ENCODE data around the gene PLXNA3. TPM values are rescaled to one million over a fixed set of nuclear protein-coding genes. Genes with fewer than 3 reads are reported as not detected.

Gene PLXNA3
- total RNA-seq, 1 donor from 2014 or later: 49.0 TPM

- ATAC-seq: no peak
- Histone ChIP-seq H3K4me3 (no peak overlapping the region), H3K27me3 (no peaks in the 10 kb centered on the region), H3K36me3 (peaks cover 5% of the 10 kb centered on the region), H3K4me1 (no peaks in the 10 kb centered on the region), H3K27ac (no peak overlapping the region), H3K9me3 (no peaks in the 10 kb centered on the region)
- DNase-seq: no peak
- TF ChIP-seq, protein P1, sequence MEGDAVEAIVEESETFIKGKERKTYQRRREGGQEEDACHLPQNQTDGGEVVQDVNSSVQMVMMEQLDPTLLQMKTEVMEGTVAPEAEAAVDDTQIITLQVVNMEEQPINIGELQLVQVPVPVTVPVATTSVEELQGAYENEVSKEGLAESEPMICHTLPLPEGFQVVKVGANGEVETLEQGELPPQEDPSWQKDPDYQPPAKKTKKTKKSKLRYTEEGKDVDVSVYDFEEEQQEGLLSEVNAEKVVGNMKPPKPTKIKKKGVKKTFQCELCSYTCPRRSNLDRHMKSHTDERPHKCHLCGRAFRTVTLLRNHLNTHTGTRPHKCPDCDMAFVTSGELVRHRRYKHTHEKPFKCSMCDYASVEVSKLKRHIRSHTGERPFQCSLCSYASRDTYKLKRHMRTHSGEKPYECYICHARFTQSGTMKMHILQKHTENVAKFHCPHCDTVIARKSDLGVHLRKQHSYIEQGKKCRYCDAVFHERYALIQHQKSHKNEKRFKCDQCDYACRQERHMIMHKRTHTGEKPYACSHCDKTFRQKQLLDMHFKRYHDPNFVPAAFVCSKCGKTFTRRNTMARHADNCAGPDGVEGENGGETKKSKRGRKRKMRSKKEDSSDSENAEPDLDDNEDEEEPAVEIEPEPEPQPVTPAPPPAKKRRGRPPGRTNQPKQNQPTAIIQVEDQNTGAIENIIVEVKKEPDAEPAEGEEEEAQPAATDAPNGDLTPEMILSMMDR (IDR thresholded peaks at IDR 0.05): no peak
- intact Hi-C loops (cut with DNase I): no loop called here
Measured at GRCh38 chrX:154467556-154467955, 9.5 kb downstream of the PLXNA3 start.

DNA sequence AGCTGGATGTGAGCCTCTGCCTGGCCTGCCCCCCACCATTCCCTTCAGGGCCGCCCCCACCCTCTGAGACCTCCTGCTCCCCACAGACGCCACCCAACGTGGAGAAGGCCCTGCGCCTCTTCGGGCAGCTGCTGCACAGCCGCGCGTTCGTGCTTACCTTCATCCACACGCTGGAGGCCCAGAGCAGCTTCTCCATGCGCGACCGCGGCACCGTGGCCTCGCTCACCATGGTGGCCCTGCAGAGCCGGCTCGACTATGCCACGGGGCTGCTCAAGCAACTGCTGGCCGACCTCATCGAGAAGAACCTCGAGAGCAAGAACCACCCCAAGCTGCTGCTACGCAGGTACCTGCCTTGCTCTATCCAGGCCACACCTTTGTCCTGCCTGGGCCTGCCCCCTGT is 10.1 kb downstream of the PLXNA3 start:
- ATAC-seq: no peak
- Histone ChIP-seq H3K27ac (no peak overlapping the region), H3K4me1 (no peaks in the 10 kb centered on the region), H3K4me3 (no peak overlapping the region), H3K36me3 (peaks cover 5% of the 10 kb centered on the region), H3K27me3 (no peaks in the 10 kb centered on the region), H3K9me3 (no peaks in the 10 kb centered on the region)
- intact Hi-C loops (cut with DNase I): no loop called here
- DNase-seq: no peak
- TF ChIP-seq, protein P1 (IDR thresholded peaks at IDR 0.05): no peak

DNA sequence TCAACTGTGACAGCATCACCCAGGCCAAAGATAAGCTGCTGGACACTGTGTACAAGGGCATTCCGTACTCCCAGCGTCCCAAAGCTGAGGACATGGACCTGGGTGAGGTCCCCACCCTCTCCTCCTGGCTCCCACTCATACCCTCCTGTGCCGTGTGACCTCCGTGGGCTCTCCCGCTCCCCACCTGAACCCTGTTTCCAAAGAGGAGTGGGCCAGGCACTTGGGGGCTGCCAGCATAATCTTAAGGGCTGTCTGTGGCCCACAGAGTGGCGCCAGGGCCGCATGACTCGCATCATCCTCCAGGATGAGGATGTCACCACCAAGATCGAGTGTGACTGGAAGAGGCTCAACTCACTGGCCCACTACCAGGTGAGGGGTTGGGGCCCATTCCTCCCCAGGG is 11.0 kb downstream of the PLXNA3 start:
- Histone ChIP-seq H3K27me3 (no peaks in the 10 kb centered on the region), H3K9me3 (no peaks in the 10 kb centered on the region), H3K27ac (no peak overlapping the region), H3K4me3 (no peak overlapping the region), H3K36me3 (peaks cover 5% of the 10 kb centered on the region), H3K4me1 (no peaks in the 10 kb centered on the region)
- TF ChIP-seq, protein P1 (IDR thresholded peaks at IDR 0.05): no peak
- DNase-seq (no peak), ATAC-seq (no peak)
- intact Hi-C loops (cut with DNase I): no loop called here

DNA sequence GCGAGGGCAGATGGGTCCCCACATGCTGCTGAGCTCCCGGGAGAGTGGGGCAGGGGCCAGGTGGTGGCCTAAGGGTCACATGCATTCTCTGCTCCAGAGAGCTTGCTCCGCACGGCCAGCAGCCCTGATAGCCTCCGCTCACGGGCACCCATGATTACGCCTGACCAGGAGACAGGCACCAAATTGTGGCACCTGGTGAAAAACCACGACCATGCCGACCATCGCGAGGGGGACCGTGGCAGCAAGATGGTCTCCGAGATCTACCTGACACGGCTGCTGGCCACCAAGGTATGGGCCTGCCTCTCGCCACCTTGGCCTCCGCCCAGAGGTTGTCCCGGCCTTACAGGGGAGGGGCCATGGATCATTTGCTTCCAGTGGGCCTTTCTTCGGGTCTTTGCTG is 11.8 kb downstream of the PLXNA3 start:
- peaks cover 5% of the 10 kb centered on the region for H3K36me3 ChIP-seq
- DNase-seq (no peak), ATAC-seq (no peak)
- intact Hi-C loops (cut with DNase I): no loop called here
- H3K27me3 ChIP-seq: no peaks in the 10 kb centered on the region
- TF ChIP-seq, protein P1 (IDR thresholded peaks at IDR 0.05): no peak
- H3K27ac ChIP-seq: no peak overlapping the region
- H3K4me1 ChIP-seq: no peaks in the 10 kb centered on the region
- H3K9me3 ChIP-seq: no peaks in the 10 kb centered on the region
- H3K4me3 ChIP-seq: no peak overlapping the region

- H3K27me3 ChIP-seq: no peaks in the 10 kb centered on the region
- no peaks in the 10 kb centered on the region for H3K9me3 ChIP-seq
- ATAC-seq: no peak
- intact Hi-C loops (cut with DNase I): no loop called here
- TF ChIP-seq, protein P1 (IDR thresholded peaks at IDR 0.05): no peak
- peaks cover 5% of the 10 kb centered on the region for H3K36me3 ChIP-seq
- H3K4me1 ChIP-seq: no peaks in the 10 kb centered on the region
- DNase-seq: no peak
- H3K27ac ChIP-seq: no peak overlapping the region
- no peak overlapping the region for H3K4me3 ChIP-seq
Measured at GRCh38 chrX:154470434-154470833, 12.4 kb downstream of the PLXNA3 start.

GRCh38 chrX:154470914-154471568 is 13.0 kb downstream of the PLXNA3 start:
- intact Hi-C loops (cut with DNase I): no loop called here
- Histone ChIP-seq H3K27me3 (no peaks in the 10 kb centered on the region), H3K9me3 (no peaks in the 10 kb centered on the region), H3K4me3 (no peak overlapping the region), H3K36me3 (peaks cover 5% of the 10 kb centered on the region), H3K4me1 (no peaks in the 10 kb centered on the region), H3K27ac (no peak overlapping the region)
- DNase-seq (no peak), ATAC-seq (no peak)
- TF ChIP-seq, protein P1 (IDR thresholded peaks at IDR 0.05): no peak
